H1 (cell line): ENCODE measurements around the gene ABHD8. TPM values are rescaled to one million over a fixed set of nuclear protein-coding genes. Genes with fewer than 3 reads are reported as not detected.

ENCODE experiments used
- CTCF ChIP-seq, 3 experiments: IDR thresholded peaks; 1 replicate in 2 of 3; 2 replicates in 1 of 3; pipeline versions ENCODE4 v1.5.1 to v1.6.1; 2011; ENCODE audit warnings: low read length in 3 of 3, mild to moderate bottlenecking in 3 of 3, inconsistent platforms in 2 of 3, low read depth in 1 of 3, moderate library complexity in 1 of 3; ENCODE audit not compliant: insufficient read depth in 1 of 3; ENCODE audit errors: control extremely low read depth in 1 of 3
- RNF2 ChIP-seq: fragments of 200-900, 300-1000 bp; sonication (generic); IDR thresholded peaks from 2 replicates; pipeline ENCODE4 v1.7.1; 2016; ENCODE audit warnings: borderline replicate concordance, low read depth, mild to moderate bottlenecking, antibody characterized with exemption, low read length; ENCODE audit not compliant: poor library complexity, severe bottlenecking; ENCODE audit errors: missing control alignments
- polyA plus RNA-seq, 7 experiments: library from polyadenylated mRNA; depleted of rRNA in 3 of 7; stranded (reverse) in 5 of 7; unstranded in 2 of 7; fragments of >200 nt in 5 of 7; fragments of 200-250 nt in 2 of 7; gene quantifications; 1 replicate in 5 of 7; 2 replicates in 1 of 7; 4 replicates in 1 of 7; pipeline versions ENCODE4 v1.2.1 to v1.2.3, GENCODE V29; 2011 to 2013; ENCODE audit warnings: missing spikeins in 2 of 7, mixed read lengths in 2 of 7
- total RNA-seq: library from RNA; stranded (reverse); fragmentation: NEBNext Ultra II Directional; extraction: Animal tissue kit (Norgen Biotek cat#: 25700); gene quantifications from 2 replicates; pipeline ENCODE4 v1.2.1, GENCODE V29; 2021

ABHD8 gene
- total and polyA plus RNA-seq, 2 of the 8 experiments (the other 6 are each of a cell fraction or from before 2014, with no cell fraction given), result 11.3 to 18.7 TPM

- TF ChIP-seq CTCF (IDR thresholded peaks at IDR 0.05; ENCODE audit: control extremely low read depth in 1 of 3, insufficient read depth in 1 of 3, low read depth in 1 of 3, low read length in 3 of 3), result no peak
- no peak for TF ChIP-seq RNF2
Observed at GRCh38 chr19:17242431-17243208, 60.6 kb downstream of the ABHD8 start (continued).

Other genes with a start within 250 kb of the ABHD8 start
- gene HAUS8, start 228.0 kb downstream of the ABHD8 start, total RNA-seq, result 23.2 and 23.5 TPM in 2 replicates
- 18.4 and 18.9 TPM in 2 replicates for gene HAUS8, start 228.0 kb downstream of the ABHD8 start, polyA plus RNA-seq (2011; rRNA removed)
- gene MYO9B, start 227.6 kb downstream of the ABHD8 start, total RNA-seq, result 76.8 and 77.1 TPM in 2 replicates
- 27.6 and 40.0 TPM in 2 replicates for gene MYO9B, start 227.6 kb downstream of the ABHD8 start, polyA plus RNA-seq (2011; rRNA removed)
- gene USE1, start 88.1 kb downstream of the ABHD8 start, total RNA-seq, result 8.7 and 11.8 TPM in 2 replicates
- gene USE1, start 88.1 kb downstream of the ABHD8 start, polyA plus RNA-seq (2011; rRNA removed), result 13.9 and 16.6 TPM in 2 replicates
- 32.1 and 32.6 TPM in 2 replicates for gene OCEL1, start 77.2 kb downstream of the ABHD8 start, total RNA-seq
- 13.3 and 20.2 TPM in 2 replicates for gene OCEL1, start 77.2 kb downstream of the ABHD8 start, polyA plus RNA-seq (2011; rRNA removed)
- gene NR2F6, start 57.5 kb downstream of the ABHD8 start, total RNA-seq, result 114 and 121 TPM in 2 replicates
- 99.7 and 147 TPM in 2 replicates for gene NR2F6, start 57.5 kb downstream of the ABHD8 start, polyA plus RNA-seq (2011; rRNA removed)
- 6.5 and 7.5 TPM in 2 replicates for gene USHBP1, start 38.7 kb downstream of the ABHD8 start, total RNA-seq
- 5.0 and 5.7 TPM in 2 replicates for gene USHBP1, start 38.7 kb downstream of the ABHD8 start, polyA plus RNA-seq (2011; rRNA removed)
- gene BABAM1, start 36.0 kb downstream of the ABHD8 start, total RNA-seq, result 127 and 134 TPM in 2 replicates
- gene BABAM1, start 36.0 kb downstream of the ABHD8 start, polyA plus RNA-seq (2011; rRNA removed), result 133 and 153 TPM in 2 replicates
- 6.1 and 6.8 TPM in 2 replicates for gene ANKLE1, start 21.5 kb downstream of the ABHD8 start, total RNA-seq
- 9.6 and 14.2 TPM in 2 replicates for gene ANKLE1, start 21.5 kb downstream of the ABHD8 start, polyA plus RNA-seq (2011; rRNA removed)
- gene MRPL34, start 2.4 kb upstream of the ABHD8 start, total RNA-seq, result 99.6 and 100 TPM in 2 replicates
- 91.9 and 123 TPM in 2 replicates for gene MRPL34, start 2.4 kb upstream of the ABHD8 start, polyA plus RNA-seq (2011; rRNA removed)
- gene DDA1, start 6.1 kb upstream of the ABHD8 start, total RNA-seq, result 34.5 and 35.9 TPM in 2 replicates
- gene DDA1, start 6.1 kb upstream of the ABHD8 start, polyA plus RNA-seq (2011; rRNA removed), result 29.2 and 30.0 TPM in 2 replicates
- 20.7 and 21.4 TPM in 2 replicates for gene ANO8, start 31.4 kb upstream of the ABHD8 start, total RNA-seq
- gene ANO8, start 31.4 kb upstream of the ABHD8 start, polyA plus RNA-seq (2011; rRNA removed), result 9.5 and 17.3 TPM in 2 replicates
- 52.7 and 56.0 TPM in 2 replicates for gene GTPBP3, start 34.1 kb upstream of the ABHD8 start, total RNA-seq
- 30.4 and 50.7 TPM in 2 replicates for gene GTPBP3, start 34.1 kb upstream of the ABHD8 start, polyA plus RNA-seq (2011; rRNA removed)
- 0.27 TPM in 1 of 2 replicates, not detected in the other for gene PLVAP, start 73.9 kb upstream of the ABHD8 start, total RNA-seq
- 0.32 and 0.35 TPM in 2 replicates for gene PLVAP, start 73.9 kb upstream of the ABHD8 start, polyA plus RNA-seq (2011; rRNA removed)
- gene CCDC194, start 90.8 kb upstream of the ABHD8 start, total RNA-seq, result not detected in 2 replicates
- gene CCDC194, start 90.8 kb upstream of the ABHD8 start, polyA plus RNA-seq (2011; rRNA removed), result 0.33 and 0.74 TPM in 2 replicates
- gene BST2, start 102.2 kb upstream of the ABHD8 start, total RNA-seq, result 16.8 and 18.1 TPM in 2 replicates
- gene BST2, start 102.2 kb upstream of the ABHD8 start, polyA plus RNA-seq (2011; rRNA removed), result 72.8 and 117 TPM in 2 replicates
- gene MVB12A, start 116.6 kb upstream of the ABHD8 start, total RNA-seq, result 36.8 and 37.9 TPM in 2 replicates
- gene MVB12A, start 116.6 kb upstream of the ABHD8 start, polyA plus RNA-seq (2011; rRNA removed), result 76.6 and 97.7 TPM in 2 replicates
- gene TMEM221, start 145.2 kb upstream of the ABHD8 start, total RNA-seq, result 1.4 and 1.6 TPM in 2 replicates
- 2.0 and 2.9 TPM in 2 replicates for gene TMEM221, start 145.2 kb upstream of the ABHD8 start, polyA plus RNA-seq (2011; rRNA removed)
- gene NXNL1, start 157.5 kb upstream of the ABHD8 start, total RNA-seq, result not detected in 2 replicates
- gene NXNL1, start 157.5 kb upstream of the ABHD8 start, polyA plus RNA-seq (2011; rRNA removed), result not detected in 2 replicates
- 7.3 and 7.5 TPM in 2 replicates for gene SLC27A1, start 167.1 kb upstream of the ABHD8 start, total RNA-seq
- 9.1 and 12.2 TPM in 2 replicates for gene SLC27A1, start 167.1 kb upstream of the ABHD8 start, polyA plus RNA-seq (2011; rRNA removed)
- 67.5 and 72.8 TPM in 2 replicates for gene PGLS, start 208.2 kb upstream of the ABHD8 start, total RNA-seq
- 164 and 193 TPM in 2 replicates for gene PGLS, start 208.2 kb upstream of the ABHD8 start, polyA plus RNA-seq (2011; rRNA removed)